Trophoblast cell (in vitro differentiated cells and primary cell): ENCODE measurements around the gene RNF19B.
A peak's percentile ranks its signal among the peaks of the same experiment; 100 is the strongest.
"Not testable (repeated sequence)": the region's sequence is repeated elsewhere in the genome, so short reads cannot be mapped to it uniquely, and the experiment has no call there.

Source experiments
- DNase-seq, 2 donors: peaks; one replicate each; pipeline ENCODE4 v3.0.0-alpha.2; 2016
- H2AFZ ChIP-seq: 2 replicates; pipeline ENCODE4 v1.6.1; 2013; ENCODE audit warnings: low read length, moderate library complexity, mild to moderate bottlenecking; ENCODE audit not compliant: insufficient read depth, poor library complexity
- H2AK5ac ChIP-seq: 2 replicates; pipeline ENCODE4 v1.6.1; 2013; ENCODE audit warnings: mild to moderate bottlenecking, low read length
- H2BK120ac ChIP-seq: 2 replicates; pipeline ENCODE4 v1.6.1; 2013; ENCODE audit warnings: low read length, mild to moderate bottlenecking, moderate library complexity; ENCODE audit not compliant: insufficient read depth, poor library complexity
- H2BK12ac ChIP-seq: 2 replicates; pipeline ENCODE4 v1.6.1; 2013; ENCODE audit warnings: mild to moderate bottlenecking, low read length, moderate library complexity
- H2BK5ac ChIP-seq: 2 replicates; pipeline ENCODE4 v1.6.1; 2013; ENCODE audit warnings: low read length, low read depth, moderate library complexity, mild to moderate bottlenecking; ENCODE audit not compliant: poor library complexity
- H3K14ac ChIP-seq: 2 replicates; pipeline ENCODE4 v1.6.1; 2013; ENCODE audit warnings: mild to moderate bottlenecking, low read length
- H3K18ac ChIP-seq: 2 replicates; pipeline ENCODE4 v1.6.1; 2013; ENCODE audit warnings: mild to moderate bottlenecking, low read length
- H3K23ac ChIP-seq: 2 replicates; pipeline ENCODE4 v1.6.1; 2013; ENCODE audit warnings: low read length
- H3K27ac ChIP-seq: 2 replicates; pipeline ENCODE4 v1.5.1; 2013; ENCODE audit warnings: low read depth, mild to moderate bottlenecking, inconsistent platforms, low read length, moderate library complexity
- H3K27me3 ChIP-seq: 2 replicates; pipeline ENCODE4 v1.6.1; 2013; ENCODE audit warnings: inconsistent platforms, mild to moderate bottlenecking, low read length, moderate library complexity; ENCODE audit not compliant: insufficient read depth
- H3K36me3 ChIP-seq, 2 experiments: 1 replicate in 1 of 2; 2 replicates in 1 of 2; pipeline ENCODE4 v1.6.1; 2013; ENCODE audit warnings: low read length in 2 of 2, mild to moderate bottlenecking in 2 of 2, moderate library complexity in 1 of 2; ENCODE audit not compliant: insufficient read depth in 2 of 2, control insufficient read depth in 1 of 2
- H3K4ac ChIP-seq: 2 replicates; pipeline ENCODE4 v1.6.1; 2013; ENCODE audit warnings: low read depth, mild to moderate bottlenecking, low read length, moderate library complexity
- H3K4me1 ChIP-seq, 2 experiments: 1 replicate in 1 of 2; 2 replicates in 1 of 2; pipeline ENCODE4 v1.6.1; 2013; ENCODE audit warnings: low read length in 2 of 2, mild to moderate bottlenecking in 2 of 2, moderate library complexity in 1 of 2; ENCODE audit not compliant: insufficient read depth in 2 of 2, control insufficient read depth in 1 of 2
- H3K4me2 ChIP-seq: 2 replicates; pipeline ENCODE4 v1.6.1; 2013; ENCODE audit warnings: inconsistent platforms, mild to moderate bottlenecking, low read length, moderate library complexity
- H3K4me3 ChIP-seq: 2 replicates; pipeline ENCODE4 v1.5.1; 2013; ENCODE audit warnings: mild to moderate bottlenecking, low read depth, low read length, inconsistent platforms
- H3K79me1 ChIP-seq: one replicate; pipeline ENCODE4 v1.6.1; 2013; ENCODE audit warnings: low read length
- H3K79me2 ChIP-seq: 2 replicates; pipeline ENCODE4 v1.6.1; 2013; ENCODE audit warnings: low read length, mild to moderate bottlenecking; ENCODE audit not compliant: control insufficient read depth, insufficient read depth, poor library complexity
- H3K9ac ChIP-seq: 2 replicates; pipeline ENCODE4 v1.6.1; 2013; ENCODE audit warnings: mild to moderate bottlenecking, low read length
- H3K9me3 ChIP-seq: 2 replicates; pipeline ENCODE4 v1.6.1; 2013; ENCODE audit warnings: low read depth, mild to moderate bottlenecking, control low read depth, inconsistent platforms, low read length; ENCODE audit not compliant: insufficient read depth
- H4K12ac ChIP-seq: 2 replicates; pipeline ENCODE4 v1.6.1; 2013; ENCODE audit warnings: low read depth, mild to moderate bottlenecking, low read length, moderate library complexity
- H4K8ac ChIP-seq: 2 replicates; pipeline ENCODE4 v1.6.1; 2013; ENCODE audit warnings: low read depth, mild to moderate bottlenecking, low read length, moderate library complexity
- H4K91ac ChIP-seq: one replicate; pipeline ENCODE4 v1.6.1; 2013; ENCODE audit warnings: low read depth, mild to moderate bottlenecking, low read length, moderate library complexity
- WGBS: extraction: QIAGEN DNeasy Blood & Tissue Kit; methylation state at CpG from one replicate; pipeline ENCODE4 v1.1.7; 2013; ENCODE audit warnings: missing lambda C conversion rate; ENCODE audit not compliant: insufficient read length, insufficient coverage; ENCODE audit errors: extremely low coverage; 5-methylcytosine and 5-hydroxymethylcytosine counted together

Gene RNF19B

GRCh38 chr1:32977546-32978087, 13.0 kb upstream of the RNF19B start:
- no peak overlapping the region for H3K27ac ChIP-seq
- DNase-seq, result peak; percentile 61 to 70
- H2BK120ac ChIP-seq, result no peak overlapping the region
- H2BK12ac ChIP-seq, result no peak overlapping the region
- H3K14ac ChIP-seq, result no peak overlapping the region
- no peak overlapping the region for H3K4me3 ChIP-seq
- no peak overlapping the region for H4K12ac ChIP-seq
- no peak overlapping the region for H3K4ac ChIP-seq
- peaks cover 1% of the 10 kb centered on the region for H3K27me3 ChIP-seq
- peaks cover 6% of the 10 kb centered on the region for H3K79me1 ChIP-seq
- H3K9ac ChIP-seq, result no peak overlapping the region
- peak overlapping the region; percentile 18 for H4K91ac ChIP-seq
- no peak overlapping the region for H2BK5ac ChIP-seq
- no peak overlapping the region for H3K4me2 ChIP-seq
- no peak overlapping the region for H3K18ac ChIP-seq
- no peak overlapping the region for H2AK5ac ChIP-seq
- peaks cover 2% of the 10 kb centered on the region for H3K79me2 ChIP-seq
- peaks cover 4% of the 10 kb centered on the region for H3K9me3 ChIP-seq
- no peak overlapping the region for H3K23ac ChIP-seq
- peaks cover 10 to 12% of the 10 kb centered on the region in 2 experiments for H3K4me1 ChIP-seq
- no CpG with 5 or more reads among the region's 4 CpGs for WGBS
- H3K36me3 ChIP-seq, result no peaks in the 10 kb centered on the region
- H4K8ac ChIP-seq, result no peak overlapping the region
- H2AFZ ChIP-seq, result no peak overlapping the region

- not testable (repeated sequence) for H3K36me3 ChIP-seq, H2BK12ac ChIP-seq, H2BK120ac ChIP-seq, H3K9me3 ChIP-seq, H4K8ac ChIP-seq, H3K27me3 ChIP-seq, H2AFZ ChIP-seq, H3K23ac ChIP-seq, H3K27ac ChIP-seq, H3K79me2 ChIP-seq, H4K12ac ChIP-seq, H2AK5ac ChIP-seq, H3K9ac ChIP-seq, H3K79me1 ChIP-seq, DNase-seq, H3K4ac ChIP-seq, H3K14ac ChIP-seq, H2BK5ac ChIP-seq, H3K4me3 ChIP-seq, H3K18ac ChIP-seq, H3K4me2 ChIP-seq, H4K91ac ChIP-seq
- no CpG with 5 or more reads among the region's 30 CpGs for WGBS
- H3K4me1 ChIP-seq, result peaks cover 11 to 14% of the 10 kb centered on the region in 2 experiments
Observed at GRCh38 chr1:32975055-32975454, 10.4 kb upstream of the RNF19B start.

- H3K4ac ChIP-seq, H2BK120ac ChIP-seq, H3K23ac ChIP-seq, H2BK5ac ChIP-seq, H3K9me3 ChIP-seq, H3K4me2 ChIP-seq, H2AFZ ChIP-seq, H3K36me3 ChIP-seq, H3K9ac ChIP-seq, H3K79me2 ChIP-seq, H3K79me1 ChIP-seq, H4K12ac ChIP-seq, H3K18ac ChIP-seq, H3K14ac ChIP-seq, H3K27ac ChIP-seq, H3K4me3 ChIP-seq, H4K91ac ChIP-seq, H4K8ac ChIP-seq, H2AK5ac ChIP-seq, H2BK12ac ChIP-seq, H3K27me3 ChIP-seq, DNase-seq: not testable (repeated sequence)
- no CpG with 5 or more reads among the region's 6 CpGs for WGBS
- peaks cover 11 to 17% of the 10 kb centered on the region in 2 experiments for H3K4me1 ChIP-seq
Observed at GRCh38 chr1:32973458-32973857, 8.8 kb upstream of the RNF19B start.

GRCh38 chr1:32972814-32973428, 8.3 kb upstream of the RNF19B start:
- H2AK5ac ChIP-seq, result no peak overlapping the region
- no CpG with 5 or more reads among the region's 58 CpGs for WGBS

More at GRCh38 chr1:32972814-32973428, 8.3 kb upstream of the RNF19B start:
- peaks cover 7% of the 10 kb centered on the region for H3K79me1 ChIP-seq
- H3K27ac ChIP-seq, result no peak overlapping the region
- no peak overlapping the region for H3K9ac ChIP-seq
- H3K18ac ChIP-seq, result peak overlapping the region; percentile 14
- H2AFZ ChIP-seq, result peak overlapping the region; percentile 42
- H3K23ac ChIP-seq, result no peak overlapping the region
- DNase-seq, result peak; percentile 55 to 56
- peaks cover 11 to 17% of the 10 kb centered on the region in 2 experiments for H3K4me1 ChIP-seq
- H3K4ac ChIP-seq, result peak overlapping the region; percentile 65
- peak overlapping the region; percentile 2 for H4K12ac ChIP-seq
- peak overlapping the region; percentile 65 for H3K4me3 ChIP-seq
- peak overlapping the region; percentile 93 for H3K4me2 ChIP-seq
- peak overlapping the region; percentile 67 for H3K14ac ChIP-seq
- peak overlapping the region; percentile 56 for H2BK120ac ChIP-seq
- H3K79me2 ChIP-seq, result peaks cover 2% of the 10 kb centered on the region
- peak overlapping the region; percentile 15 for H2BK5ac ChIP-seq
- peaks cover 4% of the 10 kb centered on the region for H3K9me3 ChIP-seq
- H3K27me3 ChIP-seq, result peaks cover 3% of the 10 kb centered on the region
- H3K36me3 ChIP-seq, result no peaks in the 10 kb centered on the region
- peak overlapping the region; percentile 14 for H4K8ac ChIP-seq
- H2BK12ac ChIP-seq, result peak overlapping the region; percentile 68
- peak overlapping the region; percentile 59 for H4K91ac ChIP-seq
